Left ventricle myocardium inferior (tissue), 1 donor: ENCODE results near the gene KRT222. TPM values are rescaled to one million over a fixed set of nuclear protein-coding genes. Genes with fewer than 3 reads are reported as not detected.

Experiments
- DNase-seq: peaks from one replicate; pipeline ENCODE4 v3.0.0-alpha.2; 2020
- H3K27ac ChIP-seq: fragments of 200-600 bp; replicated peaks from 2 replicates; pipeline ENCODE4 v1.8.0; 2021
- H3K27me3 ChIP-seq: fragments of 200-600 bp; 2 replicates; pipeline ENCODE4 v1.8.0; 2021; ENCODE audit warnings: low read depth
- H3K36me3 ChIP-seq: fragments of 200-600 bp; 2 replicates; pipeline ENCODE4 v1.8.0; 2021
- H3K4me1 ChIP-seq: fragments of 200-600 bp; 2 replicates; pipeline ENCODE4 v1.8.0; 2021
- H3K4me3 ChIP-seq: fragments of 200-600 bp; 2 replicates; pipeline ENCODE4 v1.8.0; 2021; ENCODE audit warnings: mild to moderate bottlenecking, moderate library complexity
- H3K9me3 ChIP-seq: fragments of 200-600 bp; replicated peaks from 2 replicates; pipeline ENCODE4 v1.8.0; 2021
- intact Hi-C: fragments of 100-400 bp; cut with micrococcal nuclease; formaldehyde crosslinking; loops from one replicate; pipeline ENCODE4 v1.11.0; 2022
- total RNA-seq: library from RNA; stranded (reverse); fragmentation: NEBNext Ultra II Directional; extraction: Animal tissue kit (Norgen Biotek cat#: 25700); gene quantifications from one replicate; pipeline ENCODE4 v1.2.1, GENCODE V29; 2021
- TF ChIP-seq, protein P1 (sequence below): fragments of 200-600 bp; IDR thresholded peaks from 2 replicates; pipeline ENCODE4 v1.8.0; 2021; ENCODE audit warnings: antibody characterized with exemption, mild to moderate bottlenecking, borderline replicate concordance
- donor health status: DM: no; HTN: yes; CAD: no; lungs with severe emphysema.

KRT222 gene
- total RNA-seq, 1 donor from 2014 or later = 0.38 TPM

DNA sequence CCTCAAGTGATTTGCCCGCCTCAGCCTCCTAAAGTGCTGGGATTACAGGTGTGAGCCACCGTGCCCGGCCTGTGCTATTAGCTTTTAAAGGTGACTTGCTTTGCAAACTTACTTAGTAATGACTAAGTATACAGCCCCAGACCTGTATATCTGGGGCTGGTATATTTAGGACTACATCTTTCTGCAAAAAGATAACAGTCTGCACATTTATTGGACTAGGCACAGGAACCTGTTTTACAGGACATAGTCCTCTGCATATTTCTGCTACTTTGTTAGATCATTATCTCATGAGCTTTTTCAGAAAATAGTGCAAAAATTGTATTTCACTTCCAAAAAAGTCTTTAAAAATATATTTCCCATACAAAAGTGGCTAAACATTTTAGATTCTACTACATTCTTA lies 37.3 kb upstream of the KRT222 start:
- TF ChIP-seq, protein P1, sequence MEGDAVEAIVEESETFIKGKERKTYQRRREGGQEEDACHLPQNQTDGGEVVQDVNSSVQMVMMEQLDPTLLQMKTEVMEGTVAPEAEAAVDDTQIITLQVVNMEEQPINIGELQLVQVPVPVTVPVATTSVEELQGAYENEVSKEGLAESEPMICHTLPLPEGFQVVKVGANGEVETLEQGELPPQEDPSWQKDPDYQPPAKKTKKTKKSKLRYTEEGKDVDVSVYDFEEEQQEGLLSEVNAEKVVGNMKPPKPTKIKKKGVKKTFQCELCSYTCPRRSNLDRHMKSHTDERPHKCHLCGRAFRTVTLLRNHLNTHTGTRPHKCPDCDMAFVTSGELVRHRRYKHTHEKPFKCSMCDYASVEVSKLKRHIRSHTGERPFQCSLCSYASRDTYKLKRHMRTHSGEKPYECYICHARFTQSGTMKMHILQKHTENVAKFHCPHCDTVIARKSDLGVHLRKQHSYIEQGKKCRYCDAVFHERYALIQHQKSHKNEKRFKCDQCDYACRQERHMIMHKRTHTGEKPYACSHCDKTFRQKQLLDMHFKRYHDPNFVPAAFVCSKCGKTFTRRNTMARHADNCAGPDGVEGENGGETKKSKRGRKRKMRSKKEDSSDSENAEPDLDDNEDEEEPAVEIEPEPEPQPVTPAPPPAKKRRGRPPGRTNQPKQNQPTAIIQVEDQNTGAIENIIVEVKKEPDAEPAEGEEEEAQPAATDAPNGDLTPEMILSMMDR = no peak
- intact Hi-C loops = no loop called here
- H3K4me1 ChIP-seq = no peaks in the 10 kb centered on the region
- no peak overlapping the region for H3K4me3 ChIP-seq
- no peaks in the 10 kb centered on the region for H3K9me3 ChIP-seq
- peaks cover 54% of the 10 kb centered on the region for H3K27me3 ChIP-seq
- no peaks in the 10 kb centered on the region for H3K36me3 ChIP-seq
- H3K27ac ChIP-seq = no peak overlapping the region
- no peak for DNase-seq

DNA sequence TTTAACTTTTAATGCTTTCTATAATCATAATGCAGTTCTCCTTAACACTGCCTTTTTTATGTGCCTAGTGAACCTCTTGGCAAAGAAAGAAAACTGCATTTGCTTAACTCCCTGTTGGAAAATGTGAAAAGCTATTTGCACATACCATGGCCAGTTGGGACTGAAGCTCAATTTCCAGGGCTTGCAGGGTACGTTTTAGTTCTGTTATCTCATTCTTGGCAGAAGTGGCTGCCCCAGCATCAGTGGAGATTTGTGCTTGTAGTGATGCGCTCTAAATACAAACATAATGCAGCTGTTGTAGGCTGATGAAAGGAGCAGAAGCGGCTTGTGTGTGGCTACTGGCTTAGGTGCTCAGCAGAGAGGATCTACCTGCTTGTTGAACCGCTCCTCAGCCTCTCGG lies 34.9 kb upstream of the KRT222 start:
- DNase-seq = no peak
- H3K36me3 ChIP-seq = no peaks in the 10 kb centered on the region
- H3K27me3 ChIP-seq = peaks cover 68% of the 10 kb centered on the region
- no peaks in the 10 kb centered on the region for H3K9me3 ChIP-seq
- no peaks in the 10 kb centered on the region for H3K4me1 ChIP-seq
- intact Hi-C loops = no loop called here
- H3K27ac ChIP-seq = no peak overlapping the region
- TF ChIP-seq, protein P1 = no peak
- H3K4me3 ChIP-seq = no peak overlapping the region

DNA sequence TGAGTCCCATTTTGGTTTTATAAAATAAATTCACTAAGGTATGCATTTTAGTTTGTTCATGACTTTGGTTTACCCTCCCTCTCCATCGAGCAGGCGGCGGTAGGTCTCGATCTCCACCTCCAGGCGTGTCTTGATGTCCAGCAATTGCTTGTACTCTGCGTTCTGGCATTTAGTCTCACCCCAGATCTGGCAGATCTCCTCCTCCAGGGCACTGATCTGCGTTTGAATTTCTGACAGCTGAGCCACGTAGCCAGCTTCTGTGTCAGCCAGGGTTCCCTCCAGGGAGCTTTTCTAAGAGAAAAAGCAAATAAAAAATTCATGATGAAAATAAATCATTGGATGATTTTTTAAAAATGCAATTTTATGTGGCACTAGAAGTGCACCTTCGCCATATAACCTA lies 34.4 kb upstream of the KRT222 start:
- intact Hi-C loops = no loop called here
- DNase-seq = no peak
- H3K4me3 ChIP-seq = no peak overlapping the region
- TF ChIP-seq, protein P1 = no peak
- H3K27me3 ChIP-seq = peaks cover 71% of the 10 kb centered on the region
- no peaks in the 10 kb centered on the region for H3K4me1 ChIP-seq
- H3K27ac ChIP-seq = no peak overlapping the region
- H3K9me3 ChIP-seq = no peaks in the 10 kb centered on the region
- no peaks in the 10 kb centered on the region for H3K36me3 ChIP-seq

DNA sequence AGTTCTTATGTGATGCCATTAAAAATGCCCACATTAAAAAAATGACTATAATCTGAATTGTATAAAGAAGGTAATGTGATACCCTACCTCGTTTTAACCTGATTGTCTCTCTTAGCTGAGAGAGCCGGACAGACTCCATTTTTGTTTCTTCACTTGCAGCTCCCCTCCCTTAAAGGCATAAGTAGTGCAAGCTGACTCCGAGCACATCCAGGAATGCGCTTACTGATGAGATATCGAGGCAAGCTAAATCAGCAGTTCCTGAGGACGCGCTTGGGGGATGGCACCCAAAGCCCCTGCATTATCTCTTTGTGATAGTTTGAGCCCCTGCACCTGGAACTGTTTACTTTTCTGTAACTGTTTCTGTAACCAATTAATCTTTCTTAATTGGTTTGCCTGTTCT lies 32.3 kb upstream of the KRT222 start:
- no peak for DNase-seq
- Histone ChIP-seq H3K27ac (no peak overlapping the region), H3K9me3 (no peaks in the 10 kb centered on the region), H3K27me3 (peaks cover 65% of the 10 kb centered on the region), H3K4me1 (no peaks in the 10 kb centered on the region), H3K36me3 (no peaks in the 10 kb centered on the region), H3K4me3 (no peak overlapping the region)
- TF ChIP-seq, protein P1 = no peak
- intact Hi-C loops = no loop called here

DNA sequence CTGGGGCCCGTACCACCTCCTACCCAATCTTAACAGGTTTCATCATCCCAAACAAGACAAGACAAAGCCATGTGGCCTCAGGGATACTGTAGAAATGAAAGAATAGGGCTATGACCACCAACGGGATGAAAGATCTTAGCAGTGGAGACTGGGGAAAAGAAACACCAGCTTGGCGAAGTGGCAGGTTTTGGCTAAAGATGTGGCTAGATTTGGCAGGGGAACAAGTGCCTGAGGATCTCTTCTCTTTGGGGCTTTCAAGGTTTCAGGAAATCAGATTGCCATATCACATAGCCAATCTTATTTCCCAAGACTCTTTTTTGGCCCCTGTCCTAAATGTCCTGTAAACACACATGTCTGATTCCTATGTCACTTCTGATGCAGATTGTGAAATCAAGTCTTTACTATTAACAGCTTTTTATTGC lies 31.7 kb upstream of the KRT222 start:
- intact Hi-C loops = no loop called here
- TF ChIP-seq, protein P1 = no peak
- DNase-seq = no peak
- no peaks in the 10 kb centered on the region for H3K4me1 ChIP-seq
- no peaks in the 10 kb centered on the region for H3K36me3 ChIP-seq
- no peaks in the 10 kb centered on the region for H3K9me3 ChIP-seq
- no peak overlapping the region for H3K4me3 ChIP-seq
- H3K27me3 ChIP-seq = peaks cover 59% of the 10 kb centered on the region
- H3K27ac ChIP-seq = no peak overlapping the region
